Upper lobe of right lung (tissue), 1 donor: Measurements from ENCODE around the gene CYP2S1. TPM values are rescaled to one million over a fixed set of nuclear protein-coding genes. Genes with fewer than 3 reads are reported as not detected.

Experiments
- ATAC-seq: fragments of 200-7000 bp; cut with Tn5 transposase; one replicate; pipeline ENCODE4 v1.9.1; 2020; ENCODE audit warnings: mild to moderate bottlenecking, moderate library complexity
- DNase-seq: peaks from one replicate; pipeline ENCODE4 v3.0.0-alpha.2; 2020
- H3K27ac ChIP-seq: fragments of 200-600 bp; one replicate; pipeline ENCODE4 v1.8.0; 2022
- H3K27me3 ChIP-seq: fragments of 200-600 bp; one replicate; pipeline ENCODE4 v1.8.0; 2022; ENCODE audit warnings: mild to moderate bottlenecking
- H3K36me3 ChIP-seq: fragments of 200-600 bp; one replicate; pipeline ENCODE4 v1.8.0; 2022
- H3K4me1 ChIP-seq: fragments of 200-600 bp; one replicate; pipeline ENCODE4 v1.8.0; 2022
- H3K4me3 ChIP-seq: fragments of 200-600 bp; one replicate; pipeline ENCODE4 v1.8.0; 2022; ENCODE audit warnings: mild to moderate bottlenecking
- H3K9me3 ChIP-seq: fragments of 200-600 bp; one replicate; pipeline ENCODE4 v1.8.0; 2022
- intact Hi-C: fragments of 100-400 bp; cut with DNase I; formaldehyde crosslinking; loops from one replicate; pipeline ENCODE4 v1.11.0; 2022
- total RNA-seq: library from RNA; stranded (reverse); fragmentation: NEBNext Ultra II Directional; extraction: Animal tissue kit (Norgen Biotek cat#: 25700); gene quantifications from one replicate; pipeline ENCODE4 v1.2.1, GENCODE V29; 2021
- TF ChIP-seq, protein P1 (sequence below): fragments of 200-600 bp; IDR thresholded peaks from one replicate; pipeline ENCODE4 v1.8.0; 2022; ENCODE audit warnings: antibody characterized with exemption
- donor health status: DM: no; HTN: yes; CAD: no; lungs with severe emphysema.

The CYP2S1 gene
- total RNA-seq, 1 donor from 2014 or later = 11.1 TPM

DNA sequence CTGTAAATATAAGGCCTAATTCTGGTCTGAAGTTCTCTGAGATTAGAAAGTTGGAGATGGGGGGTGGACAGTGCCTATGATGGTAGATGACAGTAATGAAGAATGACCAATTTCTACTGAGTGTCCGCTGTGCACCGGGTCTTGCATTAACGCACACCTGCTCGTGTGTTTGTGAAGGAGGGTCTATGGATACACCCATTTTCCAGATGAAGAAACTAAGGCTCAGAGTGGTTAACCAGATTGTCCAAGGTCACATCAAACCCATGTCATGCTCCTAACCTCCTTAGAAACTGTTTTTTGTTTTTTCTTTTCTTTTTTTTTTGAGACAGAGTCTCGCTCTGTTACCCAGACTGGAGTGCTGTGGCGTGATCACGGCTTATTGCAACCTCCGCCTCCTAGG lies 39.7 kb downstream of the CYP2S1 start:
- Histone ChIP-seq H3K4me3 (no peak overlapping the region), H3K27me3 (no peaks in the 10 kb centered on the region), H3K9me3 (no peaks in the 10 kb centered on the region), H3K36me3 (peaks cover 3% of the 10 kb centered on the region), H3K27ac (no peak overlapping the region), H3K4me1 (no peaks in the 10 kb centered on the region)
- no peak for DNase-seq
- TF ChIP-seq, protein P1, sequence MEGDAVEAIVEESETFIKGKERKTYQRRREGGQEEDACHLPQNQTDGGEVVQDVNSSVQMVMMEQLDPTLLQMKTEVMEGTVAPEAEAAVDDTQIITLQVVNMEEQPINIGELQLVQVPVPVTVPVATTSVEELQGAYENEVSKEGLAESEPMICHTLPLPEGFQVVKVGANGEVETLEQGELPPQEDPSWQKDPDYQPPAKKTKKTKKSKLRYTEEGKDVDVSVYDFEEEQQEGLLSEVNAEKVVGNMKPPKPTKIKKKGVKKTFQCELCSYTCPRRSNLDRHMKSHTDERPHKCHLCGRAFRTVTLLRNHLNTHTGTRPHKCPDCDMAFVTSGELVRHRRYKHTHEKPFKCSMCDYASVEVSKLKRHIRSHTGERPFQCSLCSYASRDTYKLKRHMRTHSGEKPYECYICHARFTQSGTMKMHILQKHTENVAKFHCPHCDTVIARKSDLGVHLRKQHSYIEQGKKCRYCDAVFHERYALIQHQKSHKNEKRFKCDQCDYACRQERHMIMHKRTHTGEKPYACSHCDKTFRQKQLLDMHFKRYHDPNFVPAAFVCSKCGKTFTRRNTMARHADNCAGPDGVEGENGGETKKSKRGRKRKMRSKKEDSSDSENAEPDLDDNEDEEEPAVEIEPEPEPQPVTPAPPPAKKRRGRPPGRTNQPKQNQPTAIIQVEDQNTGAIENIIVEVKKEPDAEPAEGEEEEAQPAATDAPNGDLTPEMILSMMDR = no peak
- intact Hi-C loops = no loop called here
- no peak for ATAC-seq

DNA sequence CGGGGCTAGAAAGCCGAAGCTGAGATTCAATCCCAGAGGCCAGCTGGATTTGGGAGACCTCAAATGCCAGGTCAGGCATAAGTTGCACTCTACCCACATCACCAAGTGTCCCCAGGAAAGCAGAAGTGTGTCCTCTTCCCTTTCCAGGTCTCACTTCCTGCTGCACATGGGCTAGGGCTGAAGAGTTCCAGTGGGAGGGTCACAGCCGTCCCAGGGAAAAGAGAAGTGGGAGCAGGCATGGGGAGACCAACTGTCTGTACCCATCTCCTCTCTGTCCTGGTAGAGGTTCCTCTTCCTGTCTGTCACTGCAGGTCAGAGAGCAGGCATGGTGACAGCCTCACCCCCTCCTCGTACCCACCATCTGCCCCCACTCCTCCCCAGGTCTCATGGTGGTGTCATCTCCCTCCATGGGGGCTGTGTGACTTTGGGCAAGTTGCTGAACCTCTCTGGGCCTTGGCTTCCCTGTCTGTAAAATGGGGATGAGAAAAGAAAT lies 40.8 kb downstream of the CYP2S1 start:
- H3K4me3 ChIP-seq = no peak overlapping the region
- H3K4me1 ChIP-seq = no peaks in the 10 kb centered on the region
- DNase-seq (peak; percentile 73), ATAC-seq (peak; percentile 93)
- H3K27ac ChIP-seq = no peak overlapping the region
- H3K36me3 ChIP-seq = peaks cover 10% of the 10 kb centered on the region
- intact Hi-C loops = no loop called here
- no peaks in the 10 kb centered on the region for H3K9me3 ChIP-seq
- TF ChIP-seq, protein P1 = no peak
- H3K27me3 ChIP-seq = no peaks in the 10 kb centered on the region

DNA sequence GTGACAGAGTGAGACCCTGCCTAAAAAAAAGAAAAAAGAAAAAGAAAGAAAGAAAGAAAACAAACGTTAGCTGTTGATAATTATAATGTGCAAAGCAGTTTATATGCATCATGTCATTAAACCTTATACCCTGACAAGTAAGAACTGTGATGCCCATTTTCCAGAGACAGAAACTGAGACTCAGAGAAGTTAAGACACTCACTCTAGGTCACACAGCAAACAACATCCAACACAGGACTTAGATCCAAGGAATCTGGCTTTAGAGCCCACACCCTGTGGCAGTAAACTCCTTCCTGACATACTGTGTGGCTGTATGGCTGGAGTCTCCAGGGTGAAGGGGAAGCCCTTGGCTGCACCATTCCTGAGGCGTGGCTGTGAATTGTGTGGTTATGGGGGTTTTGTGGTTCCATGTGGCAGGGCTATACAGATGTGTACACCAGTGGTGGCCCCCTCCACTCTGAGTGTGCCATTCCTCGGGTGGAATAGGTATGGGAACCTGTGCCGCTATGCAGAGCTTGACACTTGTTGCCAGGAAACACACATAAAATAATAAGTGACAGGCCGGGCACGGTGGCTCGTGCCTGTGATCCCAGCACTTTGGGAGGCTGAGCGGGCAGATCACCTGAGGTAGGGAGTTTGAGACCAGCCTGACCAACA lies 41.6 kb downstream of the CYP2S1 start:
- no peak overlapping the region for H3K4me3 ChIP-seq
- no peaks in the 10 kb centered on the region for H3K9me3 ChIP-seq
- ATAC-seq = no peak
- intact Hi-C loops = no loop called here
- peaks cover 10% of the 10 kb centered on the region for H3K36me3 ChIP-seq
- H3K27ac ChIP-seq = no peak overlapping the region
- TF ChIP-seq, protein P1 = no peak
- DNase-seq = no peak
- H3K4me1 ChIP-seq = no peaks in the 10 kb centered on the region
- H3K27me3 ChIP-seq = no peaks in the 10 kb centered on the region

DNA sequence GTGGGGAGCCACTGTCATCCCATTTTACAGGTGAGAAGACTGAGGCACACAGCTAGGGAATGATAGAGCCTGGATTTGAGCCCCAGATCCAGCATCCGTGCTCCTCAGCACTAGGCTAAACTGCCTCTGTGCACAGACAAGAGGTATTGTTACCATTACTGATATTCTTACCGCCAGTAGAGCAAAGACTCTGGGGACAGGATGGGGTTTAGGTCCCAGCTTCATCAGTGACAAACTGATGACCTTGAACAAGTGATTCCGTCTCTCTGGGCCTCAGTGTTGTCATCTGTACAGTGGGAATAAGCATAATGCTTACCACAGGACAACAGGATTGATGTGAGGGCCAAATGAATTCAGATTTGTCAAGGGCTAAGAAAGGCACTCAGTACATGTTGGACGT lies 42.5 kb downstream of the CYP2S1 start:
- DNase-seq = no peak
- no peaks in the 10 kb centered on the region for H3K4me1 ChIP-seq
- intact Hi-C loops = no loop called here
- no peak overlapping the region for H3K4me3 ChIP-seq
- TF ChIP-seq, protein P1 = no peak
- H3K36me3 ChIP-seq = peaks cover 14% of the 10 kb centered on the region
- H3K27me3 ChIP-seq = no peaks in the 10 kb centered on the region
- no peak overlapping the region for H3K27ac ChIP-seq
- no peaks in the 10 kb centered on the region for H3K9me3 ChIP-seq
- ATAC-seq = no peak

DNA sequence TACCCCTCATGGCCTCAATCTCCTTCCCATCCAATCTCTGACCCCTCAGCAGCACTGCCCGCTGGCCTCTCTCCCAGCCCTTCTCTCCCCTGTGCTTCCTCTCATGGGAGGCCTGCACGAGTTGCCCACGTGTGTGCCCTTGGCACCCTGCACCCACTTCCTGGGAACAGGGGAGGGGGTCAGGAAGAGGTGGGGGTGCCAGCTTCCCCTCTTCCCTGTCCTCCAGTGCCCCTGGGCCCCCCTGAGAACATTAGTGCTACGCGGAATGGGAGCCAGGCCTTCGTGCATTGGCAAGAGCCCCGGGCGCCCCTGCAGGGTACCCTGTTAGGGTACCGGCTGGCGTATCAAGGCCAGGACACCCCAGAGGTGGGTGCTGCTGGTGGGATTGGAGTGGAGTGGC lies 45.2 kb downstream of the CYP2S1 start:
- ATAC-seq (no peak), DNase-seq (no peak)
- TF ChIP-seq, protein P1 = no peak
- intact Hi-C loops = no loop called here
- peaks cover 27% of the 10 kb centered on the region for H3K36me3 ChIP-seq
- H3K9me3 ChIP-seq = no peaks in the 10 kb centered on the region
- H3K27ac ChIP-seq = no peak overlapping the region
- H3K4me3 ChIP-seq = no peak overlapping the region
- no peaks in the 10 kb centered on the region for H3K4me1 ChIP-seq
- no peaks in the 10 kb centered on the region for H3K27me3 ChIP-seq

DNA sequence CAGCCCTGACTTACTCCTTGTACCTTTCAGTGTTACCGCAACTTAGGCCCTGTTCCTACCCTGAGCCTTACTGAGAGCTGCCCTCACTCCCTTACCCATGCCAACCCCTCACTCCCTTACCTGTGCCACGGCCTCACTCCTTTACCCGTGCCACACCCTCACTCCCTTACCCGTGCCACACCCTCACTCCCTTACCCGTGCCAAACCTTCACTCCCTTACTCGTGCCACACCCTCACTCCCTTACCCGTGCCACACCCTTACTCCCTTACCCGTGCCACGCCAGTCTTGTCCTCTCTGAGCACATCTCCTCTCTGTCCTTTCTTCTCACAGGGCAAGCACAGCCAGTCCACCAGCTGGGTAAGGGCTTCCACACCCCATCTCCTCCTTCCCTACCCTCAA lies 46.3 kb downstream of the CYP2S1 start:
- Histone ChIP-seq H3K27me3 (no peaks in the 10 kb centered on the region), H3K36me3 (peaks cover 36% of the 10 kb centered on the region), H3K4me3 (no peak overlapping the region), H3K4me1 (no peaks in the 10 kb centered on the region), H3K27ac (no peak overlapping the region), H3K9me3 (no peaks in the 10 kb centered on the region)
- intact Hi-C loops = no loop called here
- ATAC-seq (no peak), DNase-seq (no peak)
- TF ChIP-seq, protein P1 = no peak
